MM.1S (cell line): ENCODE data around the gene PLCXD3.

Experiments
- DNase-seq: peaks from one replicate; pipeline ENCODE4 v3.0.0-alpha.2; 2015
- H2AFZ ChIP-seq: fragments of 300-600 bp; sonication (generic); 2 replicates; pipeline ENCODE4 v1.6.0; 2016; ENCODE audit warnings: antibody characterized with exemption, low read length
- H3F3A ChIP-seq: fragments of 300-600 bp; sonication (generic); 2 replicates; pipeline ENCODE4 v1.6.1; 2016; ENCODE audit warnings: mild to moderate bottlenecking, antibody characterized with exemption, low read length, moderate library complexity, mixed read lengths; ENCODE audit not compliant: insufficient read depth
- H3K27ac ChIP-seq: fragments of 300-600 bp; sonication (generic); 2 replicates; pipeline ENCODE4 v1.5.1; 2016; ENCODE audit warnings: mild to moderate bottlenecking, low read length
- H3K27me3 ChIP-seq: fragments of 300-600 bp; sonication (generic); replicated peaks from 2 replicates; pipeline ENCODE4 v1.6.0; 2016; ENCODE audit warnings: low read length; ENCODE audit not compliant: insufficient read depth
- H3K36me3 ChIP-seq: fragments of 300-600 bp; sonication (generic); replicated peaks from 2 replicates; pipeline ENCODE4 v1.6.1; 2016; ENCODE audit warnings: mild to moderate bottlenecking, low read length, mixed read lengths; ENCODE audit not compliant: insufficient read depth
- H3K4me1 ChIP-seq: fragments of 300-600 bp; sonication (generic); 2 replicates; pipeline ENCODE4 v1.6.1; 2016; ENCODE audit warnings: low read length, mixed read lengths
- H3K4me2 ChIP-seq: fragments of 300-600 bp; sonication (generic); 2 replicates; pipeline ENCODE4 v1.6.0; 2016; ENCODE audit warnings: low read depth, low read length
- H3K4me3 ChIP-seq: fragments of 300-600 bp; sonication (generic); 2 replicates; pipeline ENCODE4 v1.5.1; 2016; ENCODE audit warnings: low read length, mixed read lengths
- H3K79me2 ChIP-seq: fragments of 300-600 bp; sonication (generic); 2 replicates; pipeline ENCODE4 v1.6.1; 2016; ENCODE audit warnings: mixed run types, low read length, mixed read lengths
- H3K9ac ChIP-seq: fragments of 300-600 bp; sonication (generic); 2 replicates; pipeline ENCODE4 v1.6.1; 2016; ENCODE audit warnings: low read length, mixed read lengths
- H3K9me2 ChIP-seq: fragments of 300-600 bp; sonication (generic); replicated peaks from 2 replicates; pipeline ENCODE4 v1.6.1; 2016; ENCODE audit warnings: mild to moderate bottlenecking, low read length, mixed read lengths; ENCODE audit not compliant: insufficient read depth
- H3K9me3 ChIP-seq: fragments of 300-600 bp; sonication (generic); replicated peaks from 2 replicates; pipeline ENCODE4 v1.6.1; 2016; ENCODE audit warnings: mild to moderate bottlenecking, low read length, mixed read lengths; ENCODE audit not compliant: insufficient read depth
- H4K20me1 ChIP-seq: fragments of 300-600 bp; sonication (generic); 2 replicates; pipeline ENCODE4 v1.6.1; 2016; ENCODE audit warnings: mild to moderate bottlenecking, low read length, moderate library complexity, mixed read lengths; ENCODE audit not compliant: insufficient read depth
- CTCF ChIP-seq: fragments of 300-600 bp; sonication (generic); IDR thresholded peaks from 2 replicates; pipeline ENCODE4 v1.5.1; 2016; ENCODE audit warnings: antibody characterized with exemption, low read length, mixed read lengths
- EZH2 ChIP-seq: fragments of 300-600 bp; sonication (generic); optimal IDR thresholded peaks from 2 replicates; pipeline ENCODE3; 2017; ENCODE audit warnings: low read depth, mild to moderate bottlenecking, antibody characterized with exemption, low read length, mixed read lengths
- EZH2phosphoT487 ChIP-seq: fragments of 300-600 bp; sonication (generic); IDR thresholded peaks from 2 replicates; pipeline ENCODE4 v1.6.1; 2018; ENCODE audit warnings: antibody characterized with exemption, low read length

PLCXD3 gene

DNA sequence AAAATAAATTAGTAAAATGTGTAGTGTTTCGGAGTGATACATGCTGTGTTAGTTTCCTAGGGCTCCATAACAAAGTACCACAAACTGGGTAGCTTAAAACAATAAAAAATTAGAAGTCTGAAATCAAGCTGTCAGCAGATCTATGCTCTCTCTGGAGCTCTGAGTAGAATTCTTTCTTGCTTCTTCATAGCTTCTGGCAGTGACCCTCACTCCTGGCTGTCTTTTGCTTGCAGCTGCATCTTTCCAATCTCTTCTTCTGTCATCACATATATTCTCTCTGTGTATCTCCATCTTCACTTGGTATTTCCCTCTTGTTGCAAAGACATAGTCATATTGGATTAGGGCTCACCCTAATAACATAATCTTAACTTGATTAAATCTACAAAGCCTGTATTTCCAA is 37.6 kb upstream of the PLCXD3 start:
- no peak overlapping the region for H3K4me3 ChIP-seq
- TF ChIP-seq CTCF (no peak), EZH2phosphoT487 (no peak), EZH2 (no peak)
- no peak overlapping the region for H3K4me2 ChIP-seq
- no peak for DNase-seq
- H3K9ac ChIP-seq: no peak overlapping the region
- H3K4me1 ChIP-seq: no peaks in the 10 kb centered on the region
- H3K27me3 ChIP-seq: no peaks in the 10 kb centered on the region
- no peaks in the 10 kb centered on the region for H3K9me2 ChIP-seq
- no peak overlapping the region for H3K27ac ChIP-seq
- H3F3A ChIP-seq: no peaks in the 10 kb centered on the region
- no peaks in the 10 kb centered on the region for H4K20me1 ChIP-seq
- H3K36me3 ChIP-seq: no peaks in the 10 kb centered on the region
- H2AFZ ChIP-seq: no peak overlapping the region
- H3K9me3 ChIP-seq: no peaks in the 10 kb centered on the region
- H3K79me2 ChIP-seq: no peaks in the 10 kb centered on the region

DNA sequence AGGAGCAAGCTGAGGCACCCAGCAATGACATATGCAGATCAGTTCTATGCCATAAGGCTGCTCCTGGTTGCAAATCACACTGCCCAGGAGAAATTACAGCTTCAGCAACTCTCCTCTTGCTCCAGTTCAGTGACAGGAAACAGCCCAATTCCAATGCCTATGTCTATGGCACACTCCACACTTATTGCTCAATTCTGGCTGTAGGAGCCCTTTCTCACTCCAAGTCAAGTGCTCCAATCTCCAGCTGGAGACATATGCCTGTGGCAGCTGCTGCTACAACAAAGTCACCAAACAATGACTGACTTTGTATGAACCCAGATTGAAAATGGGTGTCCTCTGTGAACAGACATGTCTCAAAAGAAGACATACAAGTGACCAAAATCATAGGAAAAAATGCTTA is 31.8 kb upstream of the PLCXD3 start:
- H3K9ac ChIP-seq: no peak overlapping the region
- H3K27ac ChIP-seq: no peak overlapping the region
- no peak overlapping the region for H3K4me2 ChIP-seq
- TF ChIP-seq EZH2phosphoT487: no peak
- no peak for TF ChIP-seq CTCF
- no peak for TF ChIP-seq EZH2
- H3K9me3 ChIP-seq: no peaks in the 10 kb centered on the region
- H3K9me2 ChIP-seq: no peaks in the 10 kb centered on the region
- DNase-seq: no peak
- H3K36me3 ChIP-seq: no peaks in the 10 kb centered on the region
- no peaks in the 10 kb centered on the region for H3K27me3 ChIP-seq
- H3F3A ChIP-seq: no peaks in the 10 kb centered on the region
- H3K4me3 ChIP-seq: no peak overlapping the region
- no peak overlapping the region for H2AFZ ChIP-seq
- H3K4me1 ChIP-seq: no peaks in the 10 kb centered on the region
- H4K20me1 ChIP-seq: no peaks in the 10 kb centered on the region
- H3K79me2 ChIP-seq: no peaks in the 10 kb centered on the region

- no peak overlapping the region for H3K27ac ChIP-seq
- no peak for TF ChIP-seq CTCF
- no peaks in the 10 kb centered on the region for H3K79me2 ChIP-seq
- H3K9me3 ChIP-seq: no peaks in the 10 kb centered on the region
- H3K27me3 ChIP-seq: no peaks in the 10 kb centered on the region
- no peaks in the 10 kb centered on the region for H3K36me3 ChIP-seq
- no peaks in the 10 kb centered on the region for H3K4me1 ChIP-seq
- no peak overlapping the region for H3K9ac ChIP-seq
- no peak overlapping the region for H3K4me2 ChIP-seq
- H2AFZ ChIP-seq: no peak overlapping the region
- no peaks in the 10 kb centered on the region for H4K20me1 ChIP-seq
- H3K9me2 ChIP-seq: no peaks in the 10 kb centered on the region
- no peaks in the 10 kb centered on the region for H3F3A ChIP-seq
- H3K4me3 ChIP-seq: no peak overlapping the region
- no peak for DNase-seq
These were observed 29.1 kb upstream of the PLCXD3 start for GRCh38 chr5:41539454-41539853.

DNA sequence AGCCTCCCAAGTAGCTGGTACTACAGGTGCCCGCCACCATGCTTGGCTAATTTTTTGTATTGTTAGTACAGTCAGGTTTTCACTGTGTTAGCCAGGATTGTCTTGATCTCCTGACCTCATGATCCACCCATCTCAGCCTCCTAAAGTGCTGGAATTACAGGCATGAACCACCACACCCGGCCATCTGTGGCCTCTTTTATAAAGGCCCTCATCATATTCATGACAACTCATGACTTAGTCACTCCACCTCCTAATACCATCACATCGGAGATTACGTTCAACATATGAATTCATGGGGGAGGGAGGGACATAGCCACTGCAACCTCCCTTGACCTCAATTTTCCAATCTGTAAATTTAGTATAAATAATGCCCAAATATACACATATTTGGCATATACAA is 27.2 kb upstream of the PLCXD3 start:
- TF ChIP-seq EZH2: no peak
- no peak for TF ChIP-seq CTCF
- TF ChIP-seq EZH2phosphoT487: no peak
- H3K4me2 ChIP-seq: no peak overlapping the region
- no peaks in the 10 kb centered on the region for H3K79me2 ChIP-seq
- no peaks in the 10 kb centered on the region for H3K9me2 ChIP-seq
- no peak for DNase-seq
- H3K9ac ChIP-seq: no peak overlapping the region
- no peak overlapping the region for H2AFZ ChIP-seq
- no peaks in the 10 kb centered on the region for H3K4me1 ChIP-seq
- no peaks in the 10 kb centered on the region for H3K27me3 ChIP-seq
- H3K27ac ChIP-seq: no peak overlapping the region
- no peaks in the 10 kb centered on the region for H3F3A ChIP-seq
- H3K36me3 ChIP-seq: no peaks in the 10 kb centered on the region
- no peaks in the 10 kb centered on the region for H4K20me1 ChIP-seq
- H3K9me3 ChIP-seq: no peaks in the 10 kb centered on the region
- no peak overlapping the region for H3K4me3 ChIP-seq
